ENCODE data around the gene KIFC1. TPM values are rescaled to one million over a fixed set of nuclear protein-coding genes. Genes with fewer than 3 reads are reported as not detected.

Gene KIFC1
- total RNA-seq, 1 experiment from 2014 or later = 73.8 TPM

- Histone ChIP-seq H2BK15ac (ENCODE audit: low read depth, low read length) (no peak overlapping the region), H3K18ac (ENCODE audit: insufficient read length, low read depth, low read length) (no peak overlapping the region), H2BK12ac (ENCODE audit: insufficient read length, low read depth, low read length) (no peak overlapping the region), H3K27ac (ENCODE audit: insufficient read length, low read depth, low read length) (no peak overlapping the region), H3K23ac (ENCODE audit: insufficient read length, low read depth, low read length) (no peak overlapping the region), H3K56ac (ENCODE audit: insufficient read length, low read depth, low read length) (no peak overlapping the region), H2AFZ (ENCODE audit: low read length) (no peak overlapping the region), H2BK20ac (ENCODE audit: low read depth, low read length, poor library complexity, severe bottlenecking) (no peak overlapping the region), H4K8ac (replicated peaks; ENCODE audit: insufficient read length, low read depth, low read length) (no peak overlapping the region), H4K5ac (ENCODE audit: insufficient read length, low read depth, low read length) (no peak overlapping the region), H3K9me3 (ENCODE audit: control insufficient read depth, low read depth, low read length) (no peaks in the 10 kb centered on the region), H3K4ac (ENCODE audit: low read depth, low read length) (no peak overlapping the region), H2BK120ac (ENCODE audit: low read depth, low read length, poor library complexity, severe bottlenecking) (no peak overlapping the region), H3K79me2 (ENCODE audit: insufficient read depth, low read length) (no peaks in the 10 kb centered on the region), H3K27me3 (ENCODE audit: insufficient read depth, low read length) (no peaks in the 10 kb centered on the region), H2AK5ac (ENCODE audit: insufficient read length, low read length) (no peak overlapping the region), H3K9ac (ENCODE audit: extremely low read depth, insufficient read length, low read length) (no peak overlapping the region), H2BK5ac (ENCODE audit: insufficient read length, low read length) (no peak overlapping the region), H4K20me1 (ENCODE audit: control insufficient read depth, insufficient read depth, insufficient read length) (no peaks in the 10 kb centered on the region), H3T11ph (ENCODE audit: low read length) (no peak overlapping the region), H3K4me2 (ENCODE audit: insufficient read depth, insufficient read length, low read length) (no peak overlapping the region), H3K14ac (ENCODE audit: insufficient read depth, low read length) (no peak overlapping the region), H3K79me1 (ENCODE audit: insufficient read depth, low read depth, low read length, poor library complexity, severe bottlenecking) (no peaks in the 10 kb centered on the region), H3K23me2 (ENCODE audit: insufficient read length, low read depth, low read length, poor library complexity, severe bottlenecking) (peaks cover 10% of the 10 kb centered on the region), H4K91ac (ENCODE audit: insufficient read length, low read depth, low read length) (no peak overlapping the region), H3K4me1 (ENCODE audit: insufficient read depth, low read length) (no peaks in the 10 kb centered on the region)
- peaks cover 17 to 30% of the 10 kb centered on the region in 2 experiments for H3K4me1 Mint-ChIP-seq
- H3K9me3 Mint-ChIP-seq = no peaks in the 10 kb centered on the region
- no CpG with 5 or more reads among the region's 15 CpGs for WGBS (ENCODE audit: extremely low coverage, insufficient read length, low lambda C conversion rate)
- peak overlapping the region in 1 of 3 experiments; percentile 48; a peak in 2 of 7 replicates for H3K27ac Mint-ChIP-seq
- H3K36me3 Mint-ChIP-seq (ENCODE audit: insufficient read depth in 1 of 3, low read depth in 3 of 3) = peaks cover 39 to 76% (median 63%) of the 10 kb centered on the region in 3 experiments
- H3K4me3 Mint-ChIP-seq = no peak overlapping the region
- DNase-seq = no peak
- H3K27me3 Mint-ChIP-seq (ENCODE audit: low read depth) = no peaks in the 10 kb centered on the region; the same call in 1 of the 2 replicates
- no peak for TF ChIP-seq CTCF (conservative IDR thresholded peaks at IDR 0.05)
Observed at GRCh38 chr6:33451606-33452005, 60.0 kb downstream of the KIFC1 start.
